ENCODE results near the gene EEPD1.

EEPD1 gene

DNA sequence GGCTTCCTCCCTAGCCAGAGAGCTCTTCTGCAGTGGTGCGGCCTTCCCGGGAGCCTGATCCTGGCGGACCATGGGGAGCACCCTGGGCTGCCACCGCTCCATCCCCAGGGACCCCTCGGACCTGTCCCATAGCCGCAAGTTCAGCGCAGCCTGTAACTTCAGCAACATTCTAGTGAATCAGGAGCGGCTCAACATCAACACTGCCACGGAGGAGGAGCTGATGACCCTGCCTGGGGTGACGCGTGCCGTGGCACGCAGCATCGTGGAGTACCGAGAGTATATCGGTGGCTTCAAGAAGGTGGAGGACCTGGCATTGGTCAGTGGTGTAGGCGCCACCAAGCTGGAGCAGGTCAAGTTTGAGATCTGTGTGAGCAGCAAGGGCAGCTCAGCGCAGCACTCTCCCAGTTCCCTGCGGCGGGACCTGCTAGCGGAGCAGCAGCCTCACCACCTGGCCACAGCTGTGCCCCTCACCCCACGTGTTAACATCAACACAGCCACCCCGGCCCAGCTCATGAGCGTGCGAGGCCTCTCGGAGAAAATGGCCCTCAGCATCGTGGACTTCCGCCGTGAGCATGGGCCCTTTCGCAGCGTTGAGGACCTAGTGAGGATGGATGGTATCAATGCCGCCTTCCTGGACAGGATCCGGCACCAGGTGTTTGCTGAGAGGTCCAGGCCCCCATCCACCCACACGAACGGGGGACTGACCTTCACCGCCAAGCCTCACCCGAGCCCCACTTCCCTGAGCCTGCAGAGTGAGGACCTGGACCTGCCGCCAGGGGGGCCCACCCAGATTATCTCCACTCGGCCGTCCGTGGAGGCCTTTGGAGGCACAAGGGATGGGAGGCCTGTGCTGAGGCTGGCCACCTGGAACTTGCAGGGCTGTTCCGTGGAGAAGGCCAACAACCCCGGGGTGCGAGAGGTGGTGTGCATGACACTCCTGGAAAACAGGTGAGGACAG is 1.5 kb downstream of the EEPD1 start:
- no peak for DNase-seq

- DNase-seq = no peak
Measured at GRCh38 chr7:36155811-36156361, 2.8 kb downstream of the EEPD1 start.

DNA sequence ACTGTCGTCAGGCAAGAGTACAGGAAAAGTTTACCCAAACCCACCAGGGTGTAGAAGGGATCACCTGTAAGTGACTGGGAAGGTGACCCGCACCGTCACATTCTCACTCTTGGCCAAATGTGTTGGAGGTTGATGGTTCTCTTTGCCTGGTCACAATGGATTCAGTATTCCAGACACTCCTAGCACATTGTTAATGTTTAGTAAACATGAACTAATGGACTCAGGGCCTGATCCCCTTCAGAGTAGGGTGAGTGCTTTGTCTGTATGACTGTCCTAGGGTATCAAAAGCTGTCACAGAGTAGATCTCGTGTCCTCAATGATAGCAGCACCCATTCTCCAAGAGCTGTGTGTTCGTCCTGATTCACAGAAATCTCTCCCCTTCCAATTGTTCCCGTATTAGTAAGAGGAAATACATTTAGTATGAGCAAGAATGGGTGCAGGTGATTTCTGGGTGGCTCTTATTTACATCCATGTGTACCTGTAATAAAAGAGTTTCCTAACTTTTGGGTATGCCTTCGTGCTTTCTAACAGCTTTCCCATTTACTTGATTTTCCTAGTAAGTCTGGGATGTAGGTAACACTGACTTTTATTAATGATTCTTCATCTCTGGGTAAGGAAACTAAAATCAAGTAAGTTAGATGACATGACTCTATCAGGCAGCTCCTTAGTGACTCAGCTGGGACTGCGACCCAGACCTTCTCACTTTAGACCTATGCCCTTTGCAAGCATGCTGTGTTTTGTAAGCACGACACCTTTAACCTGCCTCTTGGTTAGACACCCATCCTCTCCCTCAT is 4.7 kb downstream of the EEPD1 start:
- no peak for DNase-seq

DNA sequence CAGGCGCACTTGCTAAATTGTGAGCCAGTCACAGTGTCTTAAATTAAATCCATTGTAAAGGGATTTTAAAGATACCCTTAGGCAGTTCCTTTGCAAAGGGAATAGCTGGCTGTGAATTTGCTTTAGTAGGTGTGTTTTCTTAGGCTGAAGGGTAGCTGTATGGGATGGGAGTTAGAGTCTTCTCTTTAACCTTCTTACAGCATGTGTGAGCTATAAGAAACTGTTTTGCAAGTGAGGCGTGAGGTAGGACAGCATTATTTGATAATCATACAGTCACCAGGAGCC is 5.2 kb downstream of the EEPD1 start:
- no peak for DNase-seq

- DNase-seq = no peak
Measured at GRCh38 chr7:36159618-36160017, 6.6 kb downstream of the EEPD1 start.

- no peak for DNase-seq
Measured at GRCh38 chr7:36160313-36160712, 7.3 kb downstream of the EEPD1 start.

DNA sequence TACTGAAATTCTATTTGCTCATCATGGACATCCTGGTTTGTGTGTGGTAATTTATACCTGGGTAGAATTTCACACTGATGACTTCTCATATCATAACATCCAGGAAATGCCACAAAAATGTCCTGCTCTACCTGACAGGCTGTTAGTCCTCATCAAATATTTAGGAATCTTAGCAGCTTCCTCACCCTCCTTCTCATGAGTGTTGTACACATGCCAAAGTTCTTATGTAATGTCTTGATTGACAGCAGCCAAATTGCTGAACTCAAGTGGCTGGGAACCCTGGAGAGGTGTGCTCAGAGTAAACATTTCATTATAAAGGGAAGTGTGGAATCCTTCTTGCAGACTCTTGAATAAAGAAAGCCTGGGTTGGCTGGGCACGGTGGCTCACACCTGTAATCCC is 8.9 kb downstream of the EEPD1 start:
- DNase-seq = no peak

- no peak for DNase-seq
Measured at GRCh38 chr7:36165059-36165458, 12.0 kb downstream of the EEPD1 start.

- DNase-seq = no peak
Measured at GRCh38 chr7:36165802-36166201, 12.7 kb downstream of the EEPD1 start.

GRCh38 chr7:36167403-36168050 is 14.5 kb downstream of the EEPD1 start:
- no peak for DNase-seq

DNA sequence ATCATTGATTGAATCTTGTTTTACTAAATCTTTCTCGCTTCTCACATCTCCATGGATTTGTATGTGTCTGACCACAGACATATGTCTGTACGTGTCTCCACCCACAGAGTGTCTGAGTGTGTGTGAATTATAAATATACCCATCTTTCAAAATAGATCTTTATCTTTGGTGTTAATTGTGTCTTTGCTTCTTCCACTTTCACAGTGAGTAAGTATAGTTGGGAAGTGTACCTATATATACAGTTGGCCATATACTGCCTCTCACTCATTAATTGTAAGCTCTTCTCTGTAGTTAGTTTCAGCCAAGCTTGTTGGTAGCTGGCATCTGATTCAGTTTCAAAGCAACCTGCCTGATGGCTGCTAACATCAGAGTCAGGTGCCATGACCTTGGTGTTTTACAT is 18.4 kb downstream of the EEPD1 start:
- DNase-seq = no peak

- no peak for DNase-seq
Measured at GRCh38 chr7:36175886-36176285, 22.8 kb downstream of the EEPD1 start.

- no peak for DNase-seq
Measured at GRCh38 chr7:36176697-36177096, 23.6 kb downstream of the EEPD1 start.

GRCh38 chr7:36180121-36180520 is 27.1 kb downstream of the EEPD1 start:
- DNase-seq = no peak

- no peak for DNase-seq
Measured at GRCh38 chr7:36181668-36182067, 28.6 kb downstream of the EEPD1 start.

DNA sequence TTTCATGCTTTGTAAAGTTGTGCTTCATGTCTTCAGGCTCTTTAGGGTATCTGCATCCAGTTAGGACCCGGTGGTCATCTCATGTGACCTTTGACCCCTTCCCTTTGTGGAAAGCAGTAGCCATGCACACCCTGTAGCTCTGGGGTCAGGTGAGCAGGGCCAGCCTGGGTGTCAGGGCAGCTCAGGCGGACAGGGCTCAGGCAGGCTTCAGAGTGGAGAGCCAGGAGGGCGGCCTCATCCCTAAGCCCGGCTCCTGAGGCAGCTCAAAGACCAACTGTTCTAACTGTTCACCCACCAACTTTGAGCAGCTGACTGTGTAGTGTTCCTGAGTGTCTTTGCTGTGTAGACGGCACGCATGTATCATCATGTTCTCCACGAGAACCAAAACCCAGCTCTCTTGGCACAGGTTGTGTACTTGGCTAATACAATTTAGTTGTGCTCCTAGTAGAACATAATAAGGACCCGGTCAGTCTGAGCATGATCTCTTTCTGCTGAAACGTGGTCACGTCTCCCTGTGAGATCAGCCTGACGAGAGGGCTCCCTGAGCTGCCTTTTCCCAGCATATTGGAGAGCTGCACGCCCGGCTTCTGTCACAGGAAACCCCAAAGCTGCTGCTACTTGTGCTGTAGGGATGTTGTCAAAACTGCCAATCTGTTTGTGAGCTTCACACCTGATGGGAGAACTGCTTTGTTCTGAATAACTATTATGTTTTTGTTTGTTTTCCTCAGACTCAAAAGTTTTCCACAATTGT is 30.0 kb downstream of the EEPD1 start:
- no peak for DNase-seq

DNA sequence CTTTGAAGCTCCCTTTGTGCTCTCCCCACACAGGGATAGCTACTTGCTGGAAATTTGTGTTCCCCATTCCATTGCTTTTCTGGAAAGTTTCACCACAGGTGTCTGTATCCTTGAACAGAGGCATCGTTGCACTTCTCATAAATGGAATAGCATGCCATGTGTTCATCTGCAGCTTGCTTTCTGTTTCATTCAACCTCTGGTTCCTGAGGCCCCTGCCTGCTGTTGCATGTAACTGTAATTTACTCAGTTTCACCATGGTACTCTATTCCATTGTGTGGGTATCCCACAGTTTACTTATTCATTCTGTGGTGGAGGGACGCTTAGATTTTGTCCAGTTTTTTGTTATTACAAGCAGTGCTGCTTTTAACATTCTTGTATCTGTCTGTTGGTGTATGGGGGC is 32.0 kb downstream of the EEPD1 start:
- no peak for DNase-seq

DNA sequence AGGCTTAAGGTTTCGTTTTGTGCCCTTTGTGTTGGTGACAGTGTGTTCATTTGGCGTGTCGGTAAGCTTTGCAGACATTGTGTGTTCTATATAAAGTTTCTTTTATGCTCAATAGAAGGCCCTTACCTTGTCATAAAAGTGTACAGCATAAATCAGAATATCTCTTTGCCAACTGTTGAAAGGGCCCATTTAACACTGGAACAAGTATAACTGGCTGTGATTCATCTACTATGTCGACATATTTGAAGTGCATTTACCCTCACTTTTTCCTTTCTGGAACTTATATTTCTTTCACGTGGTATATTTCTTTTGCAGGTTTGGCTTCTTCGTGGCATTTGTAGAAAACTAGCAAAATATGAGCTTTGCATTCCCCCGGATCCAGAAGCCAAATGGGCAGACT is 32.7 kb downstream of the EEPD1 start:
- no peak for DNase-seq

- DNase-seq = no peak
Measured at GRCh38 chr7:36186359-36187121, 33.5 kb downstream of the EEPD1 start.

- DNase-seq = no peak
Measured at GRCh38 chr7:36188266-36188665, 35.2 kb downstream of the EEPD1 start.

DNA sequence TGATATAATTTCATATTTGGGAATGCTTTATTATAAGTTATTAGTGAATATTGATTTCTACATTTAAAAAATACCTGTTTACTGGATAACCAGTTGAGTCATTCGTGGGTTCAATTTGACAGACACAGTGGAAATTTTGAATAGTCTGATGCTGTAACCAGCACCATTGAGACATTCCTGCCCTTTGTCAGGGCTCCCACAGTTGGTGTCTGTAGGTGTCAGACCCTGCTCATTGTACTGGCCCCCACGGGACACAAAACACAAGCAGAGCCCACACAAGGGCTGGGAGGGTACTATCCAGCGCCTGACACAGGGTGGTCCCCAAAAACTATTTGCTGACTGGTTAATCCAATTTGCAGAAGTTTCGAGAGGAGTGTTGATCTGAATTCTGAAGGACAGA is 35.9 kb downstream of the EEPD1 start:
- DNase-seq = no peak
